AG04450 (cell line): ENCODE data around the gene RFX2. TPM values are rescaled to one million over a fixed set of nuclear protein-coding genes. Genes with fewer than 3 reads are reported as not detected.

Experiments used
- CTCF ChIA-PET: fragments of 300-600, 350-600 bp; formaldehyde crosslinking; extraction: SDS; loops from one replicate; lab custom pipeline; 2022; ENCODE audit warnings: antibody characterized with exemption, inconsistent platforms; lab: Charles Lee
- POLR2A ChIA-PET: fragments of 350-600 bp; formaldehyde crosslinking; extraction: SDS; loops from one replicate; lab custom pipeline; 2021; ENCODE audit warnings: antibody characterized with exemption, inconsistent platforms; lab: Yijun Ruan, JAX
- DNase-seq: peaks from one replicate; pipeline ENCODE4 v3.0.0-alpha.2; 2011; ENCODE audit warnings: low read depth, low spot score
- H3K27ac ChIP-seq: one replicate; pipeline ENCODE4 v1.5.1; 2012; ENCODE audit warnings: low read depth, low read length, control low read depth
- H3K27me3 ChIP-seq: one replicate; pipeline ENCODE4 v1.6.0; 2012; ENCODE audit warnings: low read length; ENCODE audit not compliant: control insufficient read depth, insufficient read depth
- H3K4me3 ChIP-seq: 2 replicates; pipeline ENCODE4 v1.5.1; 2011; ENCODE audit warnings: mild to moderate bottlenecking, low read depth, low read length, control low read depth
- H3K9me3 ChIP-seq: 2 replicates; pipeline ENCODE4 v1.5.1; 2012; ENCODE audit warnings: low read length; ENCODE audit not compliant: control insufficient read depth, insufficient read depth
- CTCF ChIP-seq: IDR thresholded peaks from 2 replicates; pipeline ENCODE4 v1.5.1; 2011; ENCODE audit warnings: low read depth, low read length, control low read depth, inconsistent platforms
- polyA plus RNA-seq: library from polyadenylated mRNA; depleted of rRNA; stranded (reverse); fragments of >200 nt; gene quantifications from 2 replicates; pipeline ENCODE4 v1.2.3, GENCODE V29; 2011

The RFX2 gene
- polyA plus RNA-seq, 1 experiment = 2.9 TPM

GRCh38 chr19:5996102-5996501 lies 114.2 kb downstream of the RFX2 start:
- no peak for TF ChIP-seq CTCF
- Histone ChIP-seq H3K9me3 (peaks cover 4% of the 10 kb centered on the region), H3K27me3 (no peaks in the 10 kb centered on the region), H3K27ac (no peak overlapping the region), H3K4me3 (no peak overlapping the region)
- POLR2A ChIA-PET = interaction anchor here (0.5 kb wide), 1 partner anchor 187 kb away, joined by 8 read pairs; no protein-coding TSS in a partner anchor
- CTCF ChIA-PET = no interaction called here
- no peak for DNase-seq

GRCh38 chr19:5995606-5996005 lies 114.7 kb downstream of the RFX2 start:
- no peak overlapping the region for H3K4me3 ChIP-seq
- DNase-seq = no peak
- CTCF ChIA-PET = interaction anchor here (0.6 kb wide), 1 partner anchor 28 kb away, joined by 3 read pairs; no protein-coding TSS in a partner anchor
- POLR2A ChIA-PET = no interaction called here
- no peak for TF ChIP-seq CTCF
- peaks cover 6% of the 10 kb centered on the region for H3K9me3 ChIP-seq
- H3K27ac ChIP-seq = no peak overlapping the region
- H3K27me3 ChIP-seq = no peaks in the 10 kb centered on the region

- ChIA-PET CTCF (interaction anchor here (0.9 to 1.8 kb wide), 2 partner anchors 15 to 28 kb away, joined by 4 to 8 read pairs; no protein-coding TSS in a partner anchor), POLR2A (no interaction called here)
- H3K27ac ChIP-seq = no peak overlapping the region
- H3K27me3 ChIP-seq = no peaks in the 10 kb centered on the region
- H3K9me3 ChIP-seq = peaks cover 6% of the 10 kb centered on the region
- no peak overlapping the region for H3K4me3 ChIP-seq
- no peak for TF ChIP-seq CTCF
- DNase-seq = no peak
Measured at GRCh38 chr19:5994405-5995165, 115.7 kb downstream of the RFX2 start.

- Histone ChIP-seq H3K27ac (no peak overlapping the region), H3K27me3 (no peaks in the 10 kb centered on the region), H3K4me3 (no peak overlapping the region), H3K9me3 (peaks cover 6% of the 10 kb centered on the region)
- ChIA-PET CTCF (interaction anchor here (0.5 to 1.8 kb wide), 3 partner anchors 16 to 111 kb away, joined by 3 to 8 read pairs (median 4); no protein-coding TSS in a partner anchor), POLR2A (no interaction called here)
- DNase-seq = no peak
- TF ChIP-seq CTCF = no peak
Measured at GRCh38 chr19:5993648-5994358, 116.5 kb downstream of the RFX2 start.
